Large intestine (tissue), 3 donors: Measurements from ENCODE around the gene ANXA9. TPM values are rescaled to one million over a fixed set of nuclear protein-coding genes. Genes with fewer than 3 reads are reported as not detected.

ENCODE experiments used
- DNase-seq, 2 donors: peaks; one replicate each; pipeline versions ENCODE4 v3.0.0 to v3.0.0-alpha.2; 2013
- H3K27ac ChIP-seq: one replicate; pipeline ENCODE4 v1.5.1; 2013; ENCODE audit warnings: low read length
- H3K27me3 ChIP-seq: 2 replicates; pipeline ENCODE4 v1.6.1; 2013; ENCODE audit warnings: low read length; ENCODE audit not compliant: control insufficient read depth, insufficient read depth
- H3K36me3 ChIP-seq: 2 replicates; pipeline ENCODE4 v1.6.1; 2013; ENCODE audit warnings: low read length; ENCODE audit not compliant: control insufficient read depth, insufficient read depth
- H3K4me1 ChIP-seq: one replicate; pipeline ENCODE4 v1.6.1; 2013; ENCODE audit warnings: low read length; ENCODE audit not compliant: control insufficient read depth, insufficient read depth
- H3K4me3 ChIP-seq: one replicate; pipeline ENCODE4 v1.5.1; 2013; ENCODE audit warnings: low read length
- H3K9me3 ChIP-seq: one replicate; pipeline ENCODE4 v1.6.1; 2013; ENCODE audit warnings: mild to moderate bottlenecking, low read depth, low read length, moderate library complexity; ENCODE audit not compliant: control insufficient read depth
- WGBS: methylation state at CpG from one replicate; pipeline ENCODE4 v1.1.5; 2013; ENCODE audit warnings: low lambda C conversion rate; ENCODE audit not compliant: insufficient coverage; 5-methylcytosine and 5-hydroxymethylcytosine counted together
- polyA plus RNA-seq: library from polyadenylated mRNA; unstranded; fragments of 120-200 nt; gene quantifications from one replicate; pipeline ENCODE4 v1.2.1, GENCODE V29; 2013

The ANXA9 gene
- polyA plus RNA-seq, 1 donor, result 3.2 TPM

DNA sequence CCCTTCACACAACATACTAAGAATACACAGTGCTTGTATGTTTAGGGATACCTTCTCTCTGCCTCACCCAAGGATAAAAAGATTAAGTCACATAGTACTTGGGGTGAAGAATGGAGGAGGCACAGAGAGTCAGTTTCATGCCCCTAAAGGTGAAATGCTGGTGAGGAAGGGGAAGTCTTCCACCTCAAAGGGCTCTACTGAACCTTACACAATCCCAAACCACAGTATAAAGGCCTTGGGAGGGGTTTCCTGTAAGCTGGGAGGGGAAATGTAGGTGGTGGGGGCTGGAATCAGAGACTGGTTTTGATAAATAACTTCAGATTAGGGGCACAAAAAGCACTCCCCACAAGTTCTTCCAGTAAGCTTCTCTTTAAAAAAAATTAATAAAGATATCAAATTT is 21.1 kb downstream of the ANXA9 start:
- no peak overlapping the region for H3K27ac ChIP-seq
- DNase-seq, result no peak
- no peak overlapping the region for H3K4me3 ChIP-seq
- peaks cover 35% of the 10 kb centered on the region for H3K36me3 ChIP-seq
- H3K27me3 ChIP-seq, result no peaks in the 10 kb centered on the region
- H3K4me1 ChIP-seq, result peaks cover 18% of the 10 kb centered on the region
- H3K9me3 ChIP-seq, result no peaks in the 10 kb centered on the region

- peak overlapping the region; percentile 61 for H3K4me3 ChIP-seq
- peak in 1 of 2 donors; percentile 52 for DNase-seq
- WGBS, result no CpG with 5 or more reads among the region's 4 CpGs
- no peaks in the 10 kb centered on the region for H3K27me3 ChIP-seq
- H3K4me1 ChIP-seq, result peaks cover 32% of the 10 kb centered on the region
- H3K9me3 ChIP-seq, result no peaks in the 10 kb centered on the region
- peak overlapping the region; percentile 90 for H3K27ac ChIP-seq
- peaks cover 16% of the 10 kb centered on the region for H3K36me3 ChIP-seq
Observed at GRCh38 chr1:151005729-151006319, 23.7 kb downstream of the ANXA9 start.

- peak within 1 kb of the TSS; percentile 90 for H3K27ac ChIP-seq
- H3K9me3 ChIP-seq, result no peaks in the 10 kb centered on the region
- no peaks in the 10 kb centered on the region for H3K27me3 ChIP-seq
- H3K36me3 ChIP-seq, result peaks cover 11% of the 10 kb centered on the region
- DNase-seq, result peak; percentile 72 to 84
- peaks cover 32% of the 10 kb centered on the region for H3K4me1 ChIP-seq
- H3K4me3 ChIP-seq, result peak within 1 kb of the TSS; percentile 61
- whole genome bisulfite sequencing, result 0% methylated on average over 2 of the region's 18 CpGs
Observed at GRCh38 chr1:151006327-151007052, 24.4 kb downstream of the ANXA9 start, which contains the start of gene MINDY1. Gene MINDY1, minus strand, starts transcription at chr1:151006902. Its CDS starts 4,285 bp downstream, at chr1:151002617.

GRCh38 chr1:151007853-151008243 is 25.8 kb downstream of the ANXA9 start:
- Histone ChIP-seq H3K4me3 (peak overlapping the region; percentile 89), H3K27me3 (no peaks in the 10 kb centered on the region), H3K36me3 (no peaks in the 10 kb centered on the region), H3K27ac (peak overlapping the region; percentile 90), H3K9me3 (no peaks in the 10 kb centered on the region), H3K4me1 (peaks cover 41% of the 10 kb centered on the region)
- DNase-seq, result no peak
- WGBS, result no CpG with 5 or more reads among the region's 4 CpGs

DNA sequence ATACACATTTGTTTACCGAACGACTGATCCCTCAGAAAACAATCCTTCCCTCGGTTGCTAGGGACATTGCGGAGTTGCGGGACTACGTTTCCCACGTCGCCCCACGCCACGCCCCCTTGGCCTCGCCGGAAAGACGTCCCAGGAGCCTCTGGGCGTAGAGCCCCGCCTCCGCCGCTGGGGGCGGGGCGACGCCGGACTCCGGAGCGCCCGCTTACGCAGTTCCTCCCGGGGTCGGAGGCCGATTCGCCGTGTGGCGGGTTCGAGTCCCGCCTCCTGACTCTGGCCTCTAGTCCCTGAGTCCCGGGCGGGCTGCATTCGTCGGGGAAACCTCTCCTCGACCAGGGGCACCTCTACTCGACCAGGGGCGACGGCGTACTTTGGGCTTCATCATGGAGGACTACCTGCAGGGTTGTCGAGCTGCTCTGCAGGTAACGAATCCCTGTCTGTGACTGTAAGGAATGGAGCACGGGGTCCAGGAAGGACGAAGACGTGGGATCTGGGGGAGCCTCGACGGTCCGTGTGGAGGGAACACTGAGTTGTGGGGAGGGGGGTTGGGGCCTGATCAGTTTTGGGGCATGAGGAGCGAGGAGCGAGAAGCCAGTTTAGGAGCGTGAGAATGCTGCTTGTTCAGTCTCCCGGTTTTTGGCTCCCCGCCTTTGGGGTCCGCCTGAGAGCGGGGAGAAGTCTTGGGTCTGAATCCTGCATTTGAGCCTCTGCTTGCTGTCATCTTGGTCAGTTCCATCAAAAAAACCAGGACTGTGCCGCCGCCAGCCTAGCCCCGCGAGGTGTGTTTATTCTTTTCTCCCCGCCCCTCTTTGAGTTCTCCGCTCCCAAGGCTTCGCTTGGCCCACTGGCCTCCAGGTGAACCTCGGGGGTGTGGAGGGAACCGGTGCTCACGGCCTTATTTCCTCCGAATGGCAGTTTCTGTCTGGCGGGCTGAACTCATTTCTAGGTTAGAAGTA is 26.4 kb downstream of the ANXA9 start, which contains the start of gene PRUNE1:
PRUNE1 (plus strand) TSS at position 206 of the 962 bp plus-strand sequence; CDS start at position 390, 184 bp downstream.
- no peaks in the 10 kb centered on the region for H3K36me3 ChIP-seq
- H3K4me1 ChIP-seq, result peaks cover 46% of the 10 kb centered on the region
- 0% methylated on average over 1 of the region's 69 CpGs for WGBS
- peak within 1 kb of the TSS; percentile 89 for H3K4me3 ChIP-seq
- H3K27me3 ChIP-seq, result no peaks in the 10 kb centered on the region
- H3K9me3 ChIP-seq, result no peaks in the 10 kb centered on the region
- peak within 1 kb of the TSS; percentile 90 for H3K27ac ChIP-seq
- DNase-seq, result peak; percentile 98 to 99

DNA sequence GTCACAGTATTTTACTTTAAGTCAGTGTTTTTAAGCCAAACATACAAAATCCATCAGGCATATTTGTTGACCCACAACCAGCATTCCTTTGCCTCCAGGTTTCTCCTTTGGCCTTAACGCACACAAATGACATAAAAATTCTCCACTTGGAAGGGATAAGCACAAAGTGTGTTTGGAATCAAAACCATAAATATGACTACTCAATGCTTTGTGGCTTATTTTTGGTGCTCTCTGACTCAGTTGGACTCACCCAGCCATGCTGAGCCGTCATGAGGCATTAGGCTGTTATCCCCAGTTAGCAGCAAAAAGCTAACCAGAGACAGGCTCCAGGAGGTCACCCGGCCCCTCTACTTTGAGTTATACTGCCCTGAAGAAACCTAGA is 27.1 kb downstream of the ANXA9 start:
- no peaks in the 10 kb centered on the region for H3K27me3 ChIP-seq
- no peak for DNase-seq
- peak overlapping the region; percentile 90 for H3K27ac ChIP-seq
- peaks cover 53% of the 10 kb centered on the region for H3K4me1 ChIP-seq
- H3K9me3 ChIP-seq, result no peaks in the 10 kb centered on the region
- peak overlapping the region; percentile 89 for H3K4me3 ChIP-seq
- WGBS, result no CpG with 5 or more reads among the region's 3 CpGs
- no peaks in the 10 kb centered on the region for H3K36me3 ChIP-seq

DNA sequence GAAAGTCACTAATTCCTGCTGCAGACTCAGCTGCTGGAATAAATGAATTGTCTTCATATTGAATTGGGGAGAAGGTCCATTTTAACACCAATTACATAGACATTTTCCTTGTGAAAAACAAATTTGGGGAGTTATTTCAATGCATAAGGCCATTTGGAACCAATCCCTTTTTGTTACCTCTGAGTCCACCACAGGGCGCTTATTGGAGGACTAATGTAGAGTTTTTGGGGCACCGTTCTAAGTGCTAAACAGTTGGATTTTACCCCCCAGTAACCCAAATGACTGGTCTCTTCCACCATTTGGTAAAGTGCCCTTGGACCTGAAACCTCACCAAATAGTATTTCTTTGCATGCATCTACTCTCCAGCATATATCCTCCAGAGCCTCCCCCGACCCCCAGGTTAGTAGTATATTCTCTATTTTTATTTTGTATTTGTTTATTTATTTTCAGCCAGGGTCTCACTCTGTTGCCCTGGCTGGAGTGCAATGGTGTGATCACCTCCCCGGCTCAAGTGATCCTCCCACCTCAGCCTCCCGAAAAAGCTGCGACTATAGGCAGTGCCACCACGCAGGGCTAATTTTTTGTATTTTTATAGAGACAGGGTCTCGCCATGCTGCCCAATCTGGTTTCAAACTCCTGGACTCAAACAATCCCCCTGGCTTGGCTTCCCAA is 27.7 kb downstream of the ANXA9 start:
- H3K27ac ChIP-seq, result peak overlapping the region; percentile 90

DNA sequence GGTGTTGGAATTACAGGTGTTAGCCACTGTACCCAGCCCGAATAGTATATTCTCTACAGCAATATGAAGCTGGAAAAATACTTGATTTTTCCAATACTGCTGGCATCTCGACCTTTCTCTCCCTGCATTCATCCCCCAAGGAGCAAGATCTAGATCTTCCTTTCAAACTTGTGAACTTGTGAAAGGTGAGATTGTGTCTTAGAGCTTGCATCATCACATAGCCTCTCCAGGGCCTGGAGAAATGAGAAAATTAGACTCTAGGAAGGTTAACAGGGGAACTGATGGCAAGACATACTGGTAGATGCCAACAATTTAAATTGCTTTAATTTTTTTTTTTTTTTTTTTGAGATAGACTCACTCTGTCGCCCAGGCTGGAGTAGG is 28.2 kb downstream of the ANXA9 start:
- H3K27ac ChIP-seq, result no peak overlapping the region
- no peaks in the 10 kb centered on the region for H3K36me3 ChIP-seq
- peaks cover 55% of the 10 kb centered on the region for H3K4me1 ChIP-seq
- no peaks in the 10 kb centered on the region for H3K27me3 ChIP-seq
- no CpG with 5 or more reads among the region's 3 CpGs for WGBS
- DNase-seq, result no peak
- no peaks in the 10 kb centered on the region for H3K9me3 ChIP-seq
- H3K4me3 ChIP-seq, result no peak overlapping the region

More for the DNA sequence above, 27.7 kb downstream of the ANXA9 start:
- H3K27me3 ChIP-seq, result no peaks in the 10 kb centered on the region
- peaks cover 57% of the 10 kb centered on the region for H3K4me1 ChIP-seq
- no peak for DNase-seq
- H3K36me3 ChIP-seq, result no peaks in the 10 kb centered on the region
- H3K4me3 ChIP-seq, result peak overlapping the region; percentile 89
- no CpG with 5 or more reads among the region's 8 CpGs for WGBS
- H3K9me3 ChIP-seq, result no peaks in the 10 kb centered on the region

DNA sequence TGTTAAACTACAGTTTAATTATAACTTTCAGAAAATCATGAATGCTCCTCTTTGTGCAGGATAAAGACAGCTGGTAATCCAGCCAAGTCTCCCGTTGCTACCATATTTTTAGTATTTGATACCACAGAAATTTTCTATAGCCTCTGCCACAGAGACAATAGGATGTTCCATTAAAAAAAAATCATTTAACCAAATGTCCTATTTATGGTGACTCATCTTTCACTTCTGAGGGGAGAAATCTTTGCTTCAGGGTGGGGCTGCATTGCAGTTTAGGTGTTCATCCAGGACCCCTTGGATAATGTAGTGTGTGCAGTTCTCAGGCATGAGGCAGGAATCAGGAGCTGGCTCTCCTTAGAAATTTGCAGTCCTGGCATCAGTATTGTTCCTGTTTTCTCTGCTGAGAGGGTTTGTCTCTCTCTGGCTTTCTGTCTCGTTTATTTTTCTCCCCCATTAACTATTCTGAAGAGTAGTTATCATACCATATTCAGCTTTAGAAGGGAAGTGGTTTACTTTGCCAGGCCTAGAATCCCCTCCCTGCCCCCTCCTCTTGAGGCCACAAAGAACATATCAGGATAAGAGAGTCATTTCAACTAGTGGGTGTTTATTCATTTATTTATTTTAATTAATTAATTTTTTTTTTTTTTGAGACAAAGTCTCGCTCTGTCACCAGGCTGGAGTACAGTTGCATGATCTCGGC is 29.2 kb downstream of the ANXA9 start:
- H3K4me1 ChIP-seq, result peaks cover 55% of the 10 kb centered on the region
- 50% methylated on average over 2 of the region's 4 CpGs for WGBS
- no peaks in the 10 kb centered on the region for H3K36me3 ChIP-seq
- no peak overlapping the region for H3K27ac ChIP-seq
- H3K27me3 ChIP-seq, result no peaks in the 10 kb centered on the region
- H3K4me3 ChIP-seq, result no peak overlapping the region
- DNase-seq, result no peak
- H3K9me3 ChIP-seq, result no peaks in the 10 kb centered on the region
